Stimulated activated CD8-positive, alpha-beta memory T cell treated with anti-CD3 and anti-CD28 coated beads, Interleukin-7, amount 100 ng/mL, for 4 hours (primary cell): ENCODE measurements around the gene KCNN3.
A peak's percentile ranks its signal among the peaks of the same experiment; 100 is the strongest.

Experiments
- DNase-seq, 2 donors: peaks; one replicate each; pipeline ENCODE4 v3.0.0-alpha.2; 2020; ENCODE audit warnings: low read depth in 2 of 2

Gene KCNN3

DNA sequence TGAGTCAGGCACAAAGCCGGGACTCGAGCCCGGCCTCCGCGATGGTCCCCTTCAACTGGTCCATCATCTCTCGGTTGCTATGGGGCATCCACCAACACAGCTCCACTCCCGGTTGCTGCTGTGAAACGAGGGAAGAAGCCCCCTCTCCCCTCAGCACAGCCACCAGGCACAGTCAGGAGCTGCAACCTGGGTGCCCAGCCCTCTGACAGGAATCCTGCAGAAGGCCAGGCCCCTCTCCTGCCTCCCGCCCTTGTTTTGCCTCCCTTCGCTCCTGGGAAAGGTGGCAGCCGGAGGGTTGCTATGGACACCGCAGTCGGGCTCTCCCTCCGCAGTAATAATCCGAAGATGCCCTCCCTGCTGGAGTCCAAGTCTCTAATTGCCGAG lies 8.9 kb upstream of the KCNN3 start:
- DNase-seq: no peak

DNA sequence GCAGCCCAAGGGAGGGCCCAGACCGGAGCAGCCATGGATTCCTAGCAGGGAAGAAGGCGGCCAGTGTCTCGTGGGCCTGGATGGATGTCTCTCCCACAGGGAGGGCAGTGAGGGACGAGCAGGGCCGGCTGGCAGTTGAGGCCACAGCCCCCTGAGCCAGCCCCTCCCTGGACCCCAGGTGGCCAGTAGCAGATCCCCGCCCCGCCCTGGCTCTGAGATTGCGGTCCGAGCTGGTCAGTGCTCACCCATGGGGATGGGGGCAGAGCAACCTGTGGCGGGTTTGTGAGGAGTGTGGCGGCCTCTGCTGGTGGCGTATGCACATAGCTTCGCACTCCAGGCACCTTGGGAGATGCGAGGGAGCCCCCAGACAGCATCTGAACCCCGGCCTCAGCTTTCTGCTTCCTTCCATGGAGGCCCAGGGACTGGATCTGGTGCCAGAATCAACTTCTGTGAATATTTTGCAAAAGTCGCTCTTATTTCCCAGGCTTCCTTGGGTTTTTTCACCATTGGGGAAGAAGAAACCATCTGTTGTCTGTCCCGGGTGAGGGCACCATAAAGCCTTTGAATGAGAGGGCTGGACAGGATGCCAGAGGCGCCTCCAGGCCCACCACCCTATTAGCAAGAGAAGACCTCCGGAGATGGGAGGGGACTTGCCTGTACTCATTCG lies 8.4 kb upstream of the KCNN3 start:
- DNase-seq: peak; percentile 53 to 60

GRCh38 chr1:154877370-154877974 lies 7.4 kb upstream of the KCNN3 start:
- DNase-seq: no peak

- DNase-seq: no peak
Measured at GRCh38 chr1:154876842-154877369, 6.8 kb upstream of the KCNN3 start.

DNA sequence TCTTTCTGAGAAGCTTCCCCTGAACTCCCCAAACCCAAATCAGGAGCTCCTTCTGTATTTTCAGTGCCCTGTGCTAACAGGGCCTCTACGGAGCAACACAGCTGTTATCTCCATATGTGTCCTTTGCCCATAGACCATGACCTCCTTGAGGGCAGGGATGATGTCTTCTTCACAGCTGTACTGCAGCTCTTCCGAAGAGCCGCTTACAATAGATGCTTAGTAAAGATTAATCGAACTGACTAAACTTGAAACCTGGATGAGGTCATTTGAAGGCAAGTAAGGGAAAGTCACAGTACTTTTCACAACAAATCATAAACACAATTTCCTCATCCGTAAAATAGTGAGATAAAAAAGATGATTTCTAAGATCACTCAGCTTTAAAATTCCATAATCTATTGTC lies 4.4 kb upstream of the KCNN3 start:
- DNase-seq: no peak

DNA sequence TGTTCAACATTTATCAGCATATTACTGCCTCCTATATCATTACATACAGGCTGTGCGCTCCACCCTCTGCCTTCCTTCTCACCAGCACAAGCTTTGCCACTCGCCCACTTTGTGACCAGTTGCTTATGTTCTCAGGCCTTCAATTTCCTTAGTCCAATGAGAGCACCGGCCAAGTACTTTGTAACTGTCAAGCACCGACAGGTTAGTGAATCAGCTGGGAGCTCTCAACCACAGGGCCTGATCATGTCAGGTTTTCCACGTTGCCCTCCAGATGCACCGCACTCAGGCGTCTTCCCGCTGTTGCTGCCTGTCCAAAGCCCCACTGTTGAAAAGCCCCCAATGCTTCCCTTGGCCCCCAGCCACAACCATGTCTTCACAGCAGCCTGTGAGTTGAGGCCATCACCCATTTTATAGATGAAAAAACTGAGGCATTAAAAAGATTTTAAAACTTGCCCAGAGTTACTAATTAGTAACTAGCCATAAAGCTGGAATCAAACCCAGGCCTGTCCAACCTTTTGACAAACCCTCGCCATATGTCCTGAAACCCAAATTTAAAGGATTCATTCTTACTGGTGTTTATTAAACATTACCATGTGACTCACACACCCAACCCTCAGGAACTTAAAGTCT lies 3.4 kb upstream of the KCNN3 start:
- no peak for DNase-seq

GRCh38 chr1:154871374-154871773 lies 1.3 kb upstream of the KCNN3 start:
- DNase-seq: no peak

GRCh38 chr1:154870734-154871133 lies 653 bp upstream of the KCNN3 start:
- no peak for DNase-seq

DNA sequence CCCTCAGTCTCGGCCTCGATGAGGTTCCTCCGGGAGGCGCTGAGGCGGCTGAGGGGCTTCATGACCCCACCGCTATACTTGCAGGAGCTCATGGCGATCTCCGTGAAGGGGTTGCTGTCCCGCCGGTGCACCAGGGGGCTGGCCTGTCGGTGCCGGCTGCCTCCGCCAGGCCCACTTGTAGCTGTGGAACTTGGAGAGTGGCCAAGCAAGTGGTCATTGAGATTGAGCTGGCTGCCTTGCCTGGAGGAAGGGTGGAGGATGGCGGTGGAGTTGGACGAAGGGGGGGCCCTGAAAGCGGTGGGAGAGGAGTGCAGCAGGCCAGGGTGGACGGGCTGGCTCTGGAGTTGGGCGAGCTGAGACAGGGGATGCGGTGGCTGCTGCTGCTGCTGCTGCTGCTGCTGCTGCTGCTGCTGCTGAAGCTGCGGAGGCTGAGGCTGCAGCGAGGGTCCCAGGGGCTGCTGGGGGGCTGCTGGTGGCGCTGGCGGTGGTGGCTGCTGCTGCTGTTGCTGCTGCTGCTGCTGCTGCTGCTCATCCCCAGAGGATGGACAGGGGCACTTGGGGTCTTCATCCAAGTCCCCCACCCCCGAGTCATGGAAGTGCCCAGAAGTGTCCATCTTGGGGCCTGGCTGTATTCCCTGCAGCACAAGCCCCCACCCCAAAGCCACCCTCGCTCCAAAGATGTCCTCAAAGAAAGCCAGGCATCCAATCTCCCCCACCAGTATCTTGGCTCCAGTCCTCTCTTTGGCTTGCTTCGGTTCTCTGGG lies 548 bp downstream of the KCNN3 start:
- DNase-seq: no peak

DNA sequence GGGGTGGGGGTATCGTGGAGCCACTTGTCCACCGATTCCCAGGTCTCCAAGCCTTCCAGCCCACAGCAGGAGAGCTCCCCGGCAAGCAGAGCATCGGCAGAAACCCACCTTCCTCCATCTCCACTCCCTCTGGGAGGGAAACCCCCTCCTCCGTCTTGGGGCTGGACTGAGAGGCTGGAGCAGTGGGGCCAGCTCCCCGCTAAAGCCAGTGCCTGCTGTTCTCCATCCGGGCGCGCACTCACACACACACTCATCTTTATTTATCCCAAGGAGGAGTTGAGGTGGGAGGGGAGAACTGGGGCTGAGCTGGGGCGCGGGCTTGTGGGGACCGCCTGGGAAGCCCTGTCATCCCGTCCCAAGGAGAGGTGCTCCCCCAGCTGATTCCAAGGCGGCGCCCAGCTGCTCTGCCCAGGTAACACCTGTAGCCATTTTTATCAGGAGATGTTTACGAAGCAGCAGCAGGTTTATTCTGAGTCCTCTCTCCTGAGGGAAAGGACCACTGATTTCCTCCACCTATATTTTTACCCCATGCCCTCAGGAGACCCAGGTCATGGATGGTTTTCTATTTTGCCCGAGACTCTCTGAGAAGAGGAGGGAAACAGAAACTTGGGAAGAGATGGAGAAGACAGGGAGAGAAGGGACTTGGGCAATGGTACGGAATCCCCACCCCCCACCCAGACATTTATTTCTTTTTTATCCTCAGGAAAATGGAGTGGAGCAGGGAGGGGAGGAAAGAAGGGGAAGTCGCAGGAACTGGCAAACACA lies 2.1 kb downstream of the KCNN3 start:
- DNase-seq: no peak

- no peak for DNase-seq
Measured at GRCh38 chr1:154867064-154867825, 2.8 kb downstream of the KCNN3 start.

DNA sequence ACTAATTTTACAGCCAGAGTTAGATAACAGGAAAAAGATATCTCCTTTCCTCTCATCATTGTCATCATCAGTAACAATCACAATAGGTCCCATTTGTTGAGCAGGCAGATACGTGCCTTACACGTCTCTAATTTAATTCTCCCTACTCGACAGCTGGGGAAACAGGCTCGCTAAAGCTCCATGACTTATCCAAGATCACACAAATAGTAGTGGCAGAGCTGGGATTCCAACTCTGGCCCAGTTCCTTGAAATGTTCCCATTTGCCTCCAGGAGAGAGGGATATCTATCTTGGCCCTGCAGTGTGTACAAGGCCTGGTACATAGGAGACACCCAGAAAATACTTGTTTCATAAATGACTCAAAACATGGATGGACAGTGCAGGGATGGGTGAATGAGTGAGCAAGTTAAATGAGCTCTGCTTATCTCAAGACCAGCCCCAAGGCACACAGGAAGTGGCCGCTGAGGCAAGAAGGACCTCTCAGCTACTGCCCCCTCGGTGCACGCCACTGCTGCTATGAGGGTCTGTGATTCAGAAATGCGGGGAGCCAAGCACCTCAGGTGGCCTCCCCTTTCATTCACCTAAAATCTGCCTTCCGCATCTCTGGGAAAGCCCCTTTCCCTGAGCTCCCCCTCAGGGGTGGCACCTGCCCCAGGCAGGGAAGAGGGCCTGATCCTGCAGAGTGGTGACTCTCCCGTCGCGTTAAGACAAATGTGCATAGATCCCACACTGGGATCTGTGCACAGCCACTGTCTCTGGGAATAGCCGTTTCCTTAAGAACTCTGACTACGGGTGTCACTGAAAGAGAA lies 3.6 kb downstream of the KCNN3 start:
- DNase-seq: no peak

DNA sequence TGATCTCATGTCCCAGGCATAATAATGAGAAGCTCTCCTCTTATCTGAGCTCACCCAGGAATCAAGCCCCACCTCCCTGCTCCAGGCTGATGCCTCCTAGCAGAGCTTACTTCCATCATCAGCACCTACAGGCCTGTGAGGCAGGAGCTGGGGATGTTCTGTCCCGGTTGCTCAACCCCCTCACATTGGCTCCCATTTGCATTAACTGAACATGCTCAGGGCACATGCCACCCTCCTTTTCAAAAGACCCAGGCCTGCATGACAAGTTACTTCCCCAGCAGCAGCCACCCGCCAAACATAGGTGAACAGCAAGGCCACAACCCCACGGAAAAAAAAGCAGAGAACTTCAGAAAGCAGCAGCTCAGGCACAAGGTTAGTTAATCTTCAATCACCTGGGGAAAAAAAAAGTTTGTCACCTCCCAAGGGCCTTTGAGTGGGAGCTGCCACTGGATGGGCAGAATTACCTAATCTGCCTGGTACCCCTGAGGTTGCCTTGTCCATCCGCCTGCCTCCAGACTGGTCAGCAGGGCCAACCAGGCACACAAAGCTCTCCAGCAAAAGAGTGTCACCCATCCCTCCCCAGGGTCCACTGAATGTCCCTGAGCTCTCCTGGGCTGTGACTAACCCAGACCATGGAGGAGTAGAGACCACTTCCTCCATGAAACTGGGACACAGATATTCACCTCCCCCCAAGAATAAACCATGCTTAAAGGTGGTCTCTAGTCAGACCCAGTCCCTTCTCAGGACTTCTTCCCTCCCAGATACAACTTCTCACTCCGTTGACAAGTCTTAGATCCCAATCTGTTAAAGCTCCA lies 4.4 kb downstream of the KCNN3 start:
- DNase-seq: no peak

- no peak for DNase-seq
Measured at GRCh38 chr1:154864189-154864975, 5.7 kb downstream of the KCNN3 start.

- no peak for DNase-seq
Measured at GRCh38 chr1:154863315-154864174, 6.5 kb downstream of the KCNN3 start.

DNA sequence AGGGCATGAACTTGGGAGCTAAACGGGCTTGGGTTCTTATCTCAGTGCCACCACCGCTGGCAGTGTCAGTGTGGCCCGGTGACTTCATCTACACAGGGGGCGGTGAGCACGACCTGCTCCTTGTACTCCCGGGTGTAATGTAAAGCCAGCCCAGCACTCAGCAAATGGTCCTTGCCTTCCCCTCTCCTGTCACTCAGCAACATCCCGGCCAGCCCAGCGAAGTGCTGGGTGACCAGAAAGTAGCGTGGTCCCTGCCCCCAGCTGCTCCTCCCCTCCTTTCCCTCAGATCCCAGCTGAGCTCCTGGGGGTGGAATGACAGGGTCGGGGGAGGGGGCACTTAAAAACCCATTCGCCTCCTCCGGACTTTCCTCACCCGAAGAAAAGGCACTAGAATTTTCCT lies 7.2 kb downstream of the KCNN3 start:
- DNase-seq: no peak

DNA sequence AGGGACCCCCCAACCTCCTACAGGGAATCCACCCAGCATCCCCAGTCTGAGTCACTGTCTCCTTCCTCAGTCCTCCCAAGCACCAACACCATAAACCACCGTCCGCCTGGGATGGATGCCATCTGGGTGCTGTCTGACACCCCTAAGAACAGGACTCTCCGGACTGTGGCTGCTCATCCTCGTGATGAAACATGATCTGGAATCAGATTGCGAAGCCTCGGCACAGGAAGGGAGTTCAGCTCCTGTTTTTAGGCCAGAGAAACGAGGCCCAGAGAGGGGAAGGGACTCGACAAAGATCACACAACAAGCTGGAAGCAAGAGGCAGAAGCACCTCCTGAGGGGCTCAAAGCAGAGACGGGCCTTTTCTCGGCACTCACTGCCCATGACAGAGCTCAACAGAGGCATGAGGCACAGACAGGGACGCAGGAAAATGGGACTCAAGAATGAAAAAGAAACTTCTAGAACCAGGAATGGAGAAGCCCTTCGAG lies 8.4 kb downstream of the KCNN3 start:
- no peak for DNase-seq
